ENCODE data around the gene OCSTAMP.

Gene OCSTAMP

DNA sequence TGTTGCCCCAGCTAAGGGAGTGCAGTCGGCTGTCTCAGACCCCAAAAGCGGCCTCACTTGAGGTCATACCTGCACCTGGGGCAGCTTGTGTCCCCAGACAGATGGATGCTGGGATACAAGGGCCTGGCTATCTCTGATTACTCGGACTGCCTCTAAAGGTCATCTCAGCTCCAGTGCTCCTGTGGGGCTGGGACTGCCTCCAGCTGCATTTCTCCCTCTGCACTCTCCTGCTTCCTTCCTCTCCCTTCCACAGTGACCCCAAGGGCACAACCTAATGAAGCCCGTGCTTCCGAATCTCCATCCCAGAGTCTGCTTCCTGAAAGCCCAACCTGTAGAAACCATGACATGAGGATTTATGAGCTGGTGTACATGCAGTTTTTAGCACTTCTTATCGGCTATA is 22.8 kb upstream of the OCSTAMP start:
- DNase-seq (ENCODE audit: low read depth in 2 of 2) = no peak

DNA sequence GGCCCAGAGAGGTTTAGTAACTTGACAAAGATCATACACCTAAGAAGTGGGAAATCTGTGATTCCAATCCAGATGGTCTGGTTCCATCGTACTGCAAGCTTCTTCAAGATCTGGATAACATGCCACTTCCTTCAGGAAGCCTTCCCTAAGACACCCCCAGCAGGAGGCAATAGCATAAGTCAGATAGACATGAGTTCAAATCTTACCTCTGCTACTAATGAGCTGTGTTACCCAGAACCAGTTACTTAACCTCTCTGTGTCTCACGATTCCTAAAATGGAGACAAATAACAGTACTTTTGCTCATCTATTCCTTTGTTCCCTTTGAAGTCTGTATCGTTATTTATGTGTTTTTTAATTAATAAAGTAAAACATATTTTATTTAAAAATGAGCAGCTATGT is 22.3 kb upstream of the OCSTAMP start:
- no peak for DNase-seq (ENCODE audit: low read depth in 2 of 2)

DNA sequence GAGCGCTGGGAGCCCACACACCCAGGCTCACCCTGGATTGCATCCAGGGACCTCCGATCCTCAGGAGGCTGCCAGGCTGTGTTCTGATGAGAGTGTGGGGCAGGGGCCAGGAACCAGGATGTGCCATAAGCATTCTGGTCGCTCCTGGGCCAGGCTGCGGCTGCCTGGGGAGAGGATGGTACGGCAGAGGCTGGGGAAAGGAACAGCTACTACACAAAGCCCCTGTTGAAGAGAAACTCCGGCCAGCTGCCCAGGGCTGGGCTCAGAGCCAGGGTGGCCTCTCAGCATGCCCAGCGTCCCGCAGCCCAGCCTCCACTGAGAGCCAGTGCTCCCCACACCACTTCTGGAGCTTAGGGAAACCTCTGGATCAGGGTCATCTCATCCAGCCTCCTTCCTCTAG is 21.7 kb upstream of the OCSTAMP start:
- no peak for DNase-seq (ENCODE audit: low read depth in 2 of 2)

DNA sequence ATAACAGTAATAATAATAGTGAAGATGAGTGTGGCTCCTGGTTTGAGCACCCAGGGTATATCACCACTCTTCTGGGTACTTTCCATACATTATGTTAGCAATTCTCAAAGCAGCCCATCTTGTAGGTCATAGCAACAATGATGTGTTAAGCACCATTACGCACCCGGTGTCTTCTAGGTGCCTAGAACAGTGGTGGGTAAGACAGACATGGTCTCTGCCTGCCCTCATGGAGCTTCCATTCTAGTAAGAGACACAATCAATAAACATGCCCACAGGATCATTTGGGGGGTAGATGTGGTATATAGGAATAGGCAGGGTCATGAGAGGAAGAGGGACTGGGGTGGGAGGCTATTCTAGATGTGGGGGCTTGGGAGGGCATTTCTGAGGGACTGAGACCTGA is 21.0 kb upstream of the OCSTAMP start:
- no peak for DNase-seq (ENCODE audit: low read depth in 2 of 2)

DNA sequence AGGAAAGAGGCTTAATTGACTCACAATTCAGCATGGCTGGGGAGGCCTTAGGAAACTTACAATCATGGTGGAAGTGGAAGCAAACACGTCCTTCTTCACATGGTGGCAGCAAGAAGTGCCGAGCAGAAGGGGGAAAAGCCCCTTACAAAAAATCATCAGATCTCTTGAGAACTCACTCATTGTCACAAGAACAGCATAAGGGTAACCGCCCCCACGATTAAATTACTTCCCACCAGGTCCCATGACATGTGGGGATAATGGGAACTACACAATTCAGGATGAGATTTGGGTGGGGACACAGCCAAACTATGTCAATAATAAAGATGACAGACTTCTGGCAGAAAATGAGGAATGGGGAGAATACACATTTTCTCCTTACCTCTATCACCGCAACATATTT is 20.5 kb upstream of the OCSTAMP start:
- DNase-seq (ENCODE audit: low read depth in 2 of 2) = no peak

DNA sequence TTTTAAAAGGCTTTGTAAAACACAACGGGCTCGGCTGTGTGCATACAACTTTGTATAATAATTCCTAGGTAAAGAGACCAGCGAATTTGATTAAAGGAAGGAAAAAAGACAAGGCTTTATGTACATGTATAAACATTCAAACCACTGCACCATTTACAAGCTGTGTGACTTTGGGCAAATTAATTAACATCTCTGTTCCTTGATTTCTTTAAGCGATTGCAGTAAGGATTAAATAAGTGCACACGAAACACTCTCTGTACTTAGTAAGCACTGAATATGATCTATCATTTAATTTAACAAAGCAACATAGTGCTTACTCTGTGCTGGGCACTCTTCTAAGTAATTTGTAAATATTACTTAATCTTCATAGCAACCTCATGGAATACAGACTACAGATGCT is 19.5 kb upstream of the OCSTAMP start:
- DNase-seq (ENCODE audit: low read depth in 2 of 2) = no peak

DNA sequence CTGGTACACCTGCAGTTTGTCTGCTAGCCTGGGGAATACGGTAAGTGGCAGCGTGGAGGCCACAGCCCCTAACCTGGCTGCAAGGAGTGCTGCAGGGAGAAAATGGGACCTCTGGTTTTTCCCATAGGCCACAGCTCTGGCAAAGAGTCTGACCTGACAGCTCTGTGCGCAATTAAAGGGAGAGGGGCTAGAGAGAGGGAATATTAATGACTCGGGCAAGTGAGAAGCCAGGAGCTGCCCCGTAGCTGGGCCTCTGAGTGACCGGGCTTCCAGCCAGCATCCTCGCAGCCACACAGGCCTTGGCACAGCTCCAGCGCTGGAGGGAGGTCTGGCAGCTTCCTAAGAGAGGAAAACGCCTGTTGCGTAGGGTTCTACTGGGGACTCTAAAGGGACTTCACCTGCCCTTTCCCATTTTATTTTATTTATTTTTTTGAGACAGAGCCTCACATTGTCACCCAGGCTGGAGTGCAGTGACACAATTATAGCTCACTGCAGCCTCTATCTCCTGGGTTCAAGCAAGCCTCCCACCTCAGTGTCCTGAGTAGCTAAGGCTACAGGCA is 18.2 kb upstream of the OCSTAMP start:
- no peak for DNase-seq (ENCODE audit: low read depth in 2 of 2)

DNA sequence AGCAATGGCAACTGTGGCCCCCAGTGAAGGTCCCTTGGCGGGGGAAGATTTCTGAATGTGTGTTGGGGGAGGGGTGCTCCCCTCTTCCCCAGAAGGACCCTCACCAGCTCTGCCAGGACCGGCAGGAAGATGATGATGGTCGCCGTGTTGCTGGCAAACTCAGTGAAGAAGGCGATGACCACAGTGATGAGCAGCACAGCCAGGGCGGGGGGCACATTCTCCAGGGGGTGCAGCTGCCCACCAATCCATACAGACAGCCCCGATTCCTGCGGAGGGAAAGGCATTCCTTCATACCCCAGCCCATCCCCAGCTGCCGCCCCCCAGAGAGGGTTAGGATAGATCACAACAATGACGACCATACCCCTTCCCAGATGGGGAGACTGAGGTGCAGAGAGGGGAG is 15.7 kb upstream of the OCSTAMP start:
- no peak for DNase-seq (ENCODE audit: low read depth in 2 of 2)

DNA sequence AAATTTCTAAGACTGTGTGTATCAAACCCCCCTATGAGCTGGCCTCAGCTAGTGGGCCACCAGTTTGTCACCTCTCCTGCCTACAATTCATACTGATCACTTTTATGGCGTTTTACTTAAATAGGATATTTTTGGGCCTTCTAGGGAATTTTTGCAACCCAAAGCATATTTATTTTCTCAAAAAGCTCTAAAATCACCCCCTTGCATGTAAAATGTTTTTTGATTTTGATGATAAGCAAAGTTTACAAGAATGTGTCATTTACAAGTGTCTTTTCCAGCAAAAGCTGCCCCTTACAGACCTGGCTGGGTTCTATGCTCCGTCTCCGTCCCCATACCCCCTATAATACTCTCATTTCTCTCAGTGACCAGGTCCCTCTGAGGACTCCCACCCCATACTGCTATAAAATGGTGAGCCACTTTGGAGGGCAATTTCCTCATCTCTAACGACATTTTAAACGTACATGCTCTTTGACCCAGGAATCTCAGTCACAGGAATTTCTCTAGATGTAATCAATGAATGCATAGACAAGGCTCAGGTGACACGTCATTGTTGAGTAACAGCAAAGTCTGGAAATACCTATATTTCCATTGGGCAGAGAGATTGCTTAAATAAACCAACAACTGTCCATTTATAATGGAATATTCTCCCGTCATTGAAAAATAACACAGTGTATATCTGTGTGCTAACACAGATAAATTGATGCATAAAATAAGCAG is 13.9 kb upstream of the OCSTAMP start:
- no peak for DNase-seq (ENCODE audit: low read depth in 2 of 2)

DNA sequence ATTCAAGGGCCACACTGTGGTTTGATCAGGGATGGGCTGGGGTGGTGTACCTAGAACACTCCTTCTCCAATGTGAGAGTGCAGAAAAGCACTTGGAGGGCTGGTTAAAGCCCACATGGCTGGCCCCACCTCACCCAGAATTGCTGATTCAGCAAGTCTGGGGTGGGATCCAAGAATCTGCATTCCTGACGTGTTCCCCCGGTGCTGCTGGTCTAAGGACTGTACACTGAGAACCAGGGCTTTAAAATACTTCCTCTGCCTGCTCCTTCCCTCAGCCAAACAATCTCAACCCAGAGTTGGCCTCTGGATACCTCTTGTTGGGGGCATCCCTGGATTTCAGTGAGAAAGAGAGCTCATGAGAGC is 13.4 kb upstream of the OCSTAMP start:
- DNase-seq (ENCODE audit: low read depth in 2 of 2) = no peak

DNA sequence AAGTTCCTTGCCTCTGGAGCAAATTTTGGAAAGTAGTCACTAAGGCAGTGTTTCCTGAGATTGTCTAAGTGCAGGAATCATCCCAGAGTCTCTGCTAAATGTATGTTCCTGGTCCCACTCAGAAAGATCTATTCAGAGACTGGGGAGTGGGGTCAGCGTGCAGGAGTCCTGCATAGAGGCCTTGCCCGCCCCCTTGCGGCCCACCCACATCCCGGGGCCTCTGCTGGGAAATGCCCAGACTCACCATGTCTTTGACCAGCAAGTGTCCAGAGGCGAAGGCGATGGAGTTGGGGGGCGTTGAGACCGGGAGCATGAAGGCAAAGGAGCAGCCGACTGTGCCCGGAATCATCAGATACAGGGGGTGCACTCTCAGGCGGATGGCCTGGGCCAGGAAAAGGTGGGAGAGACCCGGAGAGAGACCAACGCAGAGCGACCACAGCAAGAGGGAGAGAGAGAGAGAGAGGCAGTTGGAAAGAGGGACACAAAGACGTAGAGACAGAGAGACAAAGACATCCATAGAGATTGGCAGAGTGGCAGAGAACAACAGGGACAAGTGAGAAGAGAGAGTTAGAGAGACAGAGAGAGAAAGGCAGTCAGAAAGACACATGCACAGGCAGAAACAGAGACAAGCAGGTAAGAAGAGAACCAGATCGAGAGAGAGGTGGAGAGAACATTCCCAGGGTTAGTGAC is 12.9 kb upstream of the OCSTAMP start:
- no peak for DNase-seq (ENCODE audit: low read depth in 2 of 2)

DNA sequence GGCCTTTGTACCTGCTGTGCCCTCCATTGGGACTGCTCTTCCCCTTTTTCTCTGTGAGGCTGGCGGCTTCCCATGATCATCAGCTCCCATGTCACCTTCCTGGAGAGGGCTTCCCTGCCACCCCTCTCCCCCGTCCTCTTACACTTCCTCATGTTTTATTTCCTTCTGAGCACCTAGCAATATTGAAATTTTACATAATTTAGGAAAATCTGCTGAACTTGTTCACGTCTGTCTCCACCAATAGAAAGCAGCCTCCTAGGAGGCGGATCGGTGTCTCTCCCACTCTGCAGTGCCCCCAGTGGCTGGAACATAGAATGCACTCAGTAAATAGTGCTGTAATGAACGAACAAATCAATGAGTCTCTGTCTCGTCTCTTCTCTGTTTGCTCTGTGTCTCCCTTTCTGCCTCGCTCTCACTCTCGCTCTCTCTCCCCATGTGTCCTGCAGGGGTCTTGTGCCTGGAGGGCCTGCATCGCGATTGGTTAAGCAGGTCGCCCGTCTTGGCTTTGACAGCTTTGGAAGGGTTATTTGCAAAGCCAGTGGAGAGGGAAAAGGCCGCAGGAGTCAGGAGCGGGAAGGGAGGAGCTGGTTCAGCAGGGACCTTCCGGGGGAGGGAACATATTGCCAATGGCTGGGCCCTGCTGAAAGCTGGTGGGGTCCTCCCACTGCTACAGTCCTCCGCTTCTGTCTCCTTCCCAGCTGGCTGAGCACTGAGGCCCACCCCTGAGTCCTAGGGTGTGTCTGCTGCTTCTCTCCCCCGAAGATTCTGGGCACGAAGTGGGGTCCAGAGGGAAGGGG is 12.1 kb upstream of the OCSTAMP start:
- DNase-seq (ENCODE audit: low read depth in 2 of 2) = peak; percentile 50 to 55

DNA sequence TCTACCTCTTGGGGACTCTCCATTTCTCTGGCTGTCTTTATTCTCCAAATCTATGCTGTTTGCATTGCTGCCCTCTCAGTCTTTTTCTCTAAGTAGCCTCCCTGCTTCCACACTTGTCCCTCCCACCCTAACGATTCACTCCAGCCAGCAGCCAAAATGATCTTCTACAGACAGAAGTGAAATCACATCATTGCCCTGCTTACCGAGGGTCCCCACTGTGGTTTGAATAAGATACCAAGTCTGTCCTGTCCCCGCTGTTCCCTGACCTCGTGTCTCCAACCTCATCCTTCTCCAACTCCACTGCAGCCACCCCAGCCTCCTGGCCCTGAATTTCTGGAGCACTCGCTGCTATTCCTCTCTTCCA is 11.5 kb upstream of the OCSTAMP start:
- DNase-seq (ENCODE audit: low read depth in 2 of 2) = no peak

DNA sequence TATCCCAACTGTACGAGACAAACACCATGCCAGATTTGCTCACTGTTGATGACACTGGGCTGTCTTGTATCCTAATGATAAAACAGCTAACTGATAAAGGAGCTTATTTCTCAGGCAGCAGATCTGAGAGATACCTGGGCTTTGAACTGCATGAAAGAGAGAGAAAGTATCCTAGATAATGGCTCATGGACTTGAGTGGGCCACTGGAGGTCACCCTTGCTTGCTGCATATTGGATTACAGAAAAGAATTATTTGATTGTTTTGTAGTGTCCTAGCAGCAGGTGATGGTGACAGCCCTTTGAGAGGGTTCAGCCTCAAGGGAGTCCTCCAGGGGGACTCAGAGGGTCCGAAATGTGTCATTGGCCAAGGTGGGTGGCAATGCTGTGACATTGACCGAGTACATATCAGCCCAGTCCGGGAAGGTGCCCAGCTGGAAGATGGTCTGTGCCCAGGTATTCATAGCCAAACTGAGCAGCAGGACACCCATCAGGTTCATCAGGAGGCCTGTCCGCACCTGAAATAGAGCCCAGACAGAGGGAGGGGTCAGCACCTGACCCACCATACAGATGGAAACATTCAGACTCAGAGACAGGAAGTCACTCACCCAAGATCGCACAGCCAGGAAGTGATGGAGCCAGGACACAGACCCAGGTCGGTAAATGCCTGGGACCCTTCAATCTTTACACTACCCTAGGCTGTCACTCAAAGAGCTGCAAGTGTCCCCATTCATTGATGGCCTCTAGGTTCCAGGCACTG is 9.4 kb upstream of the OCSTAMP start:
- no peak for DNase-seq (ENCODE audit: low read depth in 2 of 2)

DNA sequence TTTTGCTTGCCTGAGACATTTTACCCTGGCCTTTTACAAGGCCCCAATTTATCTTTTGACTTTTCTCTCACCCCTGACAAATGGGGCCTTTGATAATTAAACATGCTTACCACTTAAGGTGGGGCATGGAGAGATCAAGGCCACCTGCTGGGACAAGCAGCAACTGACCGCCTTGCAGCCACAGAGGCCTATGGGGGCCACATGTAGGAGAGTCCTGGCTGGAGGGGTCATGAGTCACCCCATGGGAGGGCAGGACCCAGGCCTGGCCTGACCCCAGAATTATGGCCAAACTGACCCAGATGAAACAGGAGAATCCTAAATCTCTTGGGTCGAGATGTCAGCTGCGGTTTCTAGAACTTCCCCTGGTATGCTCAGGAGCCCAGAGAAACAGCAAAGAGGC is 8.5 kb upstream of the OCSTAMP start:
- no peak for DNase-seq (ENCODE audit: low read depth in 2 of 2)

DNA sequence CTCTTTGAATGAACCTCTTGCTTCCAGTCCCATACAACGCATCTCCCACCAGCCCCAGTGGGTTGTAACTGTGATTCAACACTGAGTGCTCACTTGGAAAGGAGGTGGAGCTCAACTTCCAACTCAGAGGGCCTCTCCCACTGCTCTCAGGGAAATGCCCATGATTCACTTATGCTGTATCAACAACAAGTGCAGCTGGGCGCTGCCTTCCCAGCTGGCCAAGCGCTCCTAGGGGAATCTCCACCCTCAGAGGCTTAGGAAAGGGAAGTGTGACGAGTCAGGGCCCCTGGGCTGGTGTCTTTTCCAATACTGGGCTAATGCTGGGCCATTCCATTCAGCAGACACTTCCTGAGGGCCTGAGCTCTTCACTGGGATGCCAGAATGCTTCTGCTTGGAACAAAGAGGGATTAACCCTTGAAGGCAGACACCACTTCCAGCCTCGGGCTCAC is 8.1 kb upstream of the OCSTAMP start:
- peak in 1 of 2 donors; percentile 29 for DNase-seq (ENCODE audit: low read depth in 2 of 2)

DNA sequence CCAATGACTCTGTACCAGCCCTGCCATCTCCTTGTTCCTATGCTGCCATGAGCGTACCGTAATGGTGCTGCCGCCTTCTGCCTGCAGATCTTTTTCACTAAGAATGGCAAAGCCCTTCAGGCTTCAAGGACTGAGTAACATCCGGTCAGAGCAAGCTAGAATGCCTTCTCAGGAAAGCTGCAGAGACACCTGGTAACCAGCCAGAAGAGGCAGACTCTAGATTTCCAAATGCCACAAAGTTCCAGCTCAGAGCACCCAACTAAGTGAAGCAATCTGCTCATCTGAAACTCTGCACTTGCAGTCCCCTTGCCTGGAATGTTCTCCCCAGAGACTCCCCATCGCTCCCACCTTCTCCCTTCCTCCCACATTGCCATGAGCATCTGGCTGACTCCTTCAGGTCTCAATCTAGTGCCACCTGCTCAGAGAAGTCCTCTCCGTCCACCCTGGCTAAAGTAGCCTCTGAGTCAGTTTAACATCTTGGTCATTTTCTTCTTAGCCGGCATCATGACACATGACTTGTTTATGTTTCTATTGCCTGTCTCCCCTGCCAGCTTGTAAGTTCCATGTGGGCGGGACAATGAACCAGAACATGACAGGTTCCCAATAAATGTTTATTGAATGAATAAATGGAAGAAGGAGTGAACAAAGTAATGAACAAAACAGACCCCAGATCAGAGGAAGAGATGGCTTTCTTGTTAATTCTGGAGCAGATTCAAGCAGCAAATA is 6.9 kb upstream of the OCSTAMP start:
- no peak for DNase-seq (ENCODE audit: low read depth in 2 of 2)

DNA sequence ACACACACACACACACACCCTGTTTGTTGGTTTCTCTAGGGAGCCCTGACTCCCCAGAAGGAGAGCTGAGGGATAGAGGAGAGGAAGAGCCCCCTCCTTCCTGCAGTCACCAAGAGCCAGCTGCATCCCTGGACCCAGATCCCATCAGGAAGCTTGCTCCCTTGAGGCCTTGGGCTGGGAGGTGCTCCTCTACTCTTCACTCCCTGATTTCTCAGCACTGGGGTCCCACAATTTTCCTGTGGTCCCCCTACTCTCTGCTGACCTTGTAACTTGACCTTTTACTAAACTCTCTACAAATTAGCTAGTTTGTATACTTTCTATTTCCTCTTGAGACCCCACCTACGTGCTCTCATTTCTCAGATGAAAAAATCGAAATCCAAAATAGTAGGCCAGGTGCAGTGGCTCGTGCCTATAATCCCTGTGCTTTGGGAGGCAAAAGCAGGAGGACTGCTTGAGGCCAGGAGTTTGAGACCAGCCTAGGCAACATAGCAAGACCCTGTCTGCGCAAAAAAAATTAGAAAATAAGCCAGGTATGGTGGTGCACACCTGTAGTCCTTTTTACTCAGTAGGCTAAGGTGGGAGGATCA is 5.0 kb upstream of the OCSTAMP start:
- DNase-seq (ENCODE audit: low read depth in 2 of 2) = no peak

DNA sequence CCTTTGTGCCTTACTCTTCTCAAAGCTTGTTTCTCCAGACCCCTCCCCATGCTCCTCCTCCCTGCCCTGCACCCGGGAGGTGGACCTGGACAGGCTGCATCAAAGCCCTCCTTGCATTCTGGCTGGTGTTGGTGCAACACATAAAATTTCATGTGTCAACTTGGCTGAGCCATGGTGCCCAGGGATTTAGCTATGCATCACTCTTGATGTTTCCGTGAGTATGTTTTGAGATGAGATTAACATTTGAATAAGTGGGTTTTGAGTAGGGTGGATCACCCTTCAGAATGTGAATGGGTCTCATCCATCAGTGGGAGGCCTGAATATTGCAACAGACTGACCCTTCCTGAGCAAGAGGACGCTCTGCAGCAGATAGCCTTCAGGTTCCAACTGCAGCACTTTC is 4.4 kb upstream of the OCSTAMP start:
- DNase-seq (ENCODE audit: low read depth in 2 of 2) = no peak

DNA sequence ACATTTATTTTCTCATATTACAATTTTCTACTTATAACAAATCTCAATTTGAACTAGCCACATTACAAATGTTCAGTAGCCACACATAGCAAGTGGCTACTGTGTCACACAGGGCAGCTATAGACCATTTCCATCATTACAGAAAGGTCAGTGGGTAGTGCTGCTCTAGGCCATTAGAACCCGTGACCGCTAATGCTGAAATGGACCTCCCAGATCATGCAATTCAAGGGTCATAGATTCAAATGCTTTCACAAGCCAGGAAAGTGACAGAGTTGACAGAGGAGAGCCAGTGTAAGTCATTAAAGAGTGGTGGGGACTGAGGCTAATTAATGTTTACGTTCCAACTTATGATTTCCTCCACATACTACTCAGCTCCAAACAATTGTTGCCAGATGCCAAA is 3.5 kb upstream of the OCSTAMP start:
- DNase-seq (ENCODE audit: low read depth in 2 of 2) = no peak
